SJSA1 (cell line): Measurements from ENCODE around the gene CD99L2. TPM values are rescaled to one million over a fixed set of nuclear protein-coding genes. Genes with fewer than 3 reads are reported as not detected.

Experiments
- DNase-seq, 2 experiments: peaks; one replicate each; pipeline ENCODE4 v3.0.0-alpha.2; 2015 to 2020; ENCODE audit warnings: low spot score in 2 of 2, low read depth in 1 of 2
- H3K27ac ChIP-seq: fragments of 250-450 bp; sonication (Bioruptor Pico); 2 replicates; pipeline ENCODE4 v1.5.1; 2020; ENCODE audit warnings: mild to moderate bottlenecking, moderate library complexity
- H3K27me3 ChIP-seq: fragments of 250-450 bp; sonication (Bioruptor Pico); replicated peaks from 2 replicates; pipeline ENCODE4 v1.5.1; 2020; ENCODE audit warnings: mild to moderate bottlenecking, moderate library complexity
- H3K36me3 ChIP-seq: fragments of 250-450 bp; sonication (Bioruptor Pico); 2 replicates; pipeline ENCODE4 v1.5.1; 2020; ENCODE audit warnings: mild to moderate bottlenecking
- H3K4me1 ChIP-seq: fragments of 250-450 bp; sonication (Bioruptor Pico); replicated peaks from 2 replicates; pipeline ENCODE4 v1.6.1; 2021; ENCODE audit warnings: mild to moderate bottlenecking
- H3K4me3 ChIP-seq: fragments of 250-450 bp; sonication (Bioruptor Pico); 2 replicates; pipeline ENCODE4 v1.5.1; 2020; ENCODE audit warnings: mild to moderate bottlenecking
- H3K9me3 ChIP-seq: fragments of 250-450 bp; sonication (Bioruptor Pico); replicated peaks from 2 replicates; pipeline ENCODE4 v1.5.1; 2020; ENCODE audit warnings: mild to moderate bottlenecking
- total RNA-seq: library from RNA; depleted of rRNA; stranded (reverse); fragments of >200 nt; shearing (Covaris generic); gene quantifications from 2 replicates; pipeline ENCODE4 v1.2.3, GENCODE V29; 2014; rRNA removed

Gene CD99L2
- total RNA-seq, 1 experiment from 2014 or later = 25.8 TPM

DNA sequence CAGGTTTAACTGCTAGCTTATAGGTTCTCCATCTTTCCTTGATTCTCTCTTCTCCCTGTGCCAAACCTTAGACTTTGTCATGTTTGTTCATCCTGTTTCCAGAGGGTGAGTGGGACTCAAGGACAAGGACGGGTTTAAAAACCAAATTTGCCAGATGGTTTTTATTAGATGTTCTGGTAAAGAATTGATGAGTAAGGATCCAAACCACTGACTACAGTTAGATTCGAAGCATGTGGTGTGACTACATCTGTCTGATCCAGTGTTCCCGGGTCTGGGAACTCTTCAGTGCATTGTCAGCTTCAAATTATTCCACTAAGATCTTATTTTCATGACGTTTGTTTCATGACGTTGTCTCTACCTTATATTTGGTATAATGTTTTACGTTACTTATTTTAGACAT lies 167.7 kb downstream of the CD99L2 start:
- Histone ChIP-seq H3K9me3 (no peaks in the 10 kb centered on the region), H3K27ac (no peak overlapping the region), H3K36me3 (peaks cover 19% of the 10 kb centered on the region; the same call in 1 of the 2 replicates), H3K27me3 (no peaks in the 10 kb centered on the region), H3K4me1 (no peaks in the 10 kb centered on the region), H3K4me3 (no peak overlapping the region)
- DNase-seq = no peak

DNA sequence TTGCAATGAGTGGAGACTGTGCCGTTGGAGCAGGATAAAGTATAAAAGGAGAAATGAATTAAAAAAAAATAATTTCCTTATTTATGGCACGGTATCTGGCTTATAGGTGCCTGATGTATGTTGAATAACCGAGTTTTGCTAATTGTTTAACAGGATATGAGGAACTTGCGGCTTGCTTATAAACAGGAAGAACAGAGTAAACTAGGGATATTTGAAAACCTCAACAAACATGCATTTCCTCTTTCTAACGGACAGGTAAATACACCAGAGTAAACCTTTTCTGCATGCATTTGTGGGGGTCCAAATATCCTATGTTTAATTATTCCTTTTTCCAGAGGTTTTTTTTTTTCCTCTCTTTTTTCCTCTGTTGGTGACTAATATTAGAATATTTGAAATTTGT lies 168.5 kb downstream of the CD99L2 start:
- DNase-seq = no peak
- no peaks in the 10 kb centered on the region for H3K27me3 ChIP-seq
- no peaks in the 10 kb centered on the region for H3K9me3 ChIP-seq
- no peaks in the 10 kb centered on the region for H3K4me1 ChIP-seq
- H3K27ac ChIP-seq = no peak overlapping the region
- H3K4me3 ChIP-seq = no peak overlapping the region
- peaks cover 14% of the 10 kb centered on the region; the same call in 1 of the 2 replicates for H3K36me3 ChIP-seq

DNA sequence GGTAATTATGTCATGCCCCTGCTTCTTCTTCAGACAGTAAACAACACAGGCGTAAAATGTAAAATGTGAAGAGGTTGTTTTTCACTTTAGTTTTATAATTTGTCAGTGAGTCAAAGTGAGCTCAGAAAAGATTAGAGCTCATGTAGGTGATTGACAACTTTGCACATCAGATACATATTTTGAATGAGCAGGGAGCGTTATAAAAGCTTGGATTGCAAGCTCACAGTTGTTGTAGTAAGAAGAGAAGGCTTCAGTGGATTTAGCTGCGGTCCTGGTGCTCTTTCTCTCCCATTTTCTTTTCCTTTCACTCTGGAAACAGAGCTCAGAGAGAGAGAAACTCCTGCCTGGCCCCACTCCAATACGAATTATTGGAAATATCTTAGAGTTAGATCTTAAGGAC lies 178.8 kb downstream of the CD99L2 start:
- Histone ChIP-seq H3K4me1 (no peaks in the 10 kb centered on the region), H3K9me3 (no peaks in the 10 kb centered on the region), H3K27ac (no peak overlapping the region), H3K27me3 (no peaks in the 10 kb centered on the region), H3K36me3 (no peaks in the 10 kb centered on the region), H3K4me3 (no peak overlapping the region)
- DNase-seq = no peak

Other genes with a start within 250 kb of the CD99L2 start
- 17.0 and 17.5 TPM in 2 replicates for gene MTMR1, start 205.3 kb downstream of the CD99L2 start, total RNA-seq
- gene HMGB3, start 84.7 kb upstream of the CD99L2 start, total RNA-seq = 74.8 and 233 TPM in 2 replicates